ENCODE measurements around the gene CLDN2.
A peak's percentile ranks its signal among the peaks of the same experiment; 100 is the strongest.

The CLDN2 gene

DNA sequence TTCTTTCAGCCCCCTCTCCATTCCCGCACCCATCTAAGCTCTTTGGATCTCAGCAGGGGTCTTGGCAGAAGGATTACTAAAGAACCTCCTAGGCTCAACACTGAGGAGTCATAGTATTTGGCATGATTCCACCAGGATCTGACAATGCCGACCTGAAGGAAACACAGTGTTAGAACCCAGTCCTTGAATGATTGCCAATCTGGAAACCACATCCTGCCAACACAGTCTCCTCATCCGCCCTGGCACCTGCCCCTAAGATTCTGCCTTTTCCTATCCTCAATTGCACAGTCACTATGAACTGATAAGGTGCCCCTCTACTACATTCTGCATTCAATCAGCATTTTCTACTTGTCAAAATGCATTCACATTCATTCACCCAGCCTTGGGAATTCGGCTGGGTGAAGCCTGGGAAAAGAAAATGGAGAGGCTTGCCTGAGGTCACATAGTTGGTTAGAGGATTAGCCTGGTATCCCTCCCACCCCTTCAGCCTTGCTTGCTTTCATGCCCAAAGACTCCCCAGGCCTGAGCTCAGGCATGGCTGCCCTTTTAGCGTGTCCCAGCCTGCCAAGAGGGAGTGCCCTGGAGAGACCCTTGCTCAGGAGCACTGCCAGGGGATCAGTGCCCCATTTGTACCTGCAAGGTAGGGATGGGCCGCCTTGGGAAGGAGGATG is 2.2 kb upstream of the CLDN2 start:
- peak; percentile 39 for DNase-seq (ENCODE audit: low read depth, low spot score)

DNA sequence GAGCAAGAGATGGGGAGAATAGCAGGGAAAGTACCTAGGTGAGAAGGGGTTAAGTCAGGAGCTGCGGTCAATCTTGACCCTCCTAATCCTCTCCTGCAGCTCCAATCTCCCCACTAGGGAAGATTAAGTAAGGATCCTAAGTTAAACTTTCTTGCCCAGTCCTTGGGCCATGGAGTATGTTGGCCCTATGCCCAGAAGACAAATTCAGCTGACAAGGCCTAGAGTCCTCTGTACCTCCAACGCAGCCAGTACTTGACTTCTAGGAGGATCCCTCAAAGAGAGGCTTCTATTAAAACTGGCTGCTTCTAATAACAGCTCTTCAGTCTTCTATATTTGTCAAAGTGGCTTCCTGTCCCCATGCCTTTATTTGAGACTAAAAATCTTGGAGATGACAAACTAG is 1.4 kb downstream of the CLDN2 start:
- no peak for DNase-seq (ENCODE audit: low read depth, low spot score)
- no peak overlapping the region for H3K27ac ChIP-seq

More for the DNA sequence above, 2.2 kb upstream of the CLDN2 start:
- H3K27ac ChIP-seq = no peak overlapping the region

DNA sequence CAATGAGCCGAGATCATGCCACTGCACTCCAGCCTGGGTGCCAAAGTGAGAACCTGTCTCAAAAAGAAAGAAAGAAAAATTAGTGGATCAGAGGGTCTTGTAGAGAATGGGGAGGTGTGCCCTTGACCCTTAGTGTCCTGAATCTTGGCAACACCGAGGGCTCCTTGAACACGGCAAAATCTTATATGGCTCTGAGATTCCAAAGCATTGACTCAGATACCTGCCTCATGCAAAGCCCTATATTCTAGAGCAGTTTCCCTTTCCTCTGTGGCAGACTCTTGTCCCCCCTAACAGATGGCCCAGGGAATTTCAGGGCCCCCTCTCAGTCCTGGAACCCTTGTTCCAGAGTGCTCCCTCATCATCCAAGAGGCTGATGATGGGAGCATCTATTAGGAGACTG is 6.8 kb downstream of the CLDN2 start:
- H3K27ac ChIP-seq = no peak overlapping the region
- DNase-seq (ENCODE audit: low read depth, low spot score) = no peak

DNA sequence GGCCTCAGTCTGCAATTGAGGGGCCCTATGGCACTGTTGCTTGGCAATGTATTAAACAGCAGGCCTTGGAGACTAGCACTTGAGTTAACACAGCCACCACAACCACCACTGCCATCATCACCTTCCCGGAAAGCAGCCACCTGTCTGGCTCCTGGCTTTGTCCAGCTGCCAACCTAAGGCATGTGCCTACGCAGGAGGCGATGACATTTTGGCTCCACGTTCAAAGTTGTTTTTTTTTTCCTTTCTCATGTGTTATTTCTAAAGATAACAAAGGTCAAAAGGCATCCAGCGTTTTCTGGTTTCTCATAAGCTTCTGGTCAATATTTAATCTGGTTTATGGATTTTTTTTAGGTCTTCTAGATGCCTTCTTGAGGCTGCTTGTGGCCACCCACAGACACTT is 7.5 kb downstream of the CLDN2 start:
- DNase-seq (ENCODE audit: low read depth, low spot score) = no peak
- no peak overlapping the region for H3K27ac ChIP-seq

- H3K27ac ChIP-seq = no peak overlapping the region
- no peak for DNase-seq (ENCODE audit: low read depth, low spot score)
These were observed 8.0 kb downstream of the CLDN2 start for GRCh38 chrX:106928227-106928626.

DNA sequence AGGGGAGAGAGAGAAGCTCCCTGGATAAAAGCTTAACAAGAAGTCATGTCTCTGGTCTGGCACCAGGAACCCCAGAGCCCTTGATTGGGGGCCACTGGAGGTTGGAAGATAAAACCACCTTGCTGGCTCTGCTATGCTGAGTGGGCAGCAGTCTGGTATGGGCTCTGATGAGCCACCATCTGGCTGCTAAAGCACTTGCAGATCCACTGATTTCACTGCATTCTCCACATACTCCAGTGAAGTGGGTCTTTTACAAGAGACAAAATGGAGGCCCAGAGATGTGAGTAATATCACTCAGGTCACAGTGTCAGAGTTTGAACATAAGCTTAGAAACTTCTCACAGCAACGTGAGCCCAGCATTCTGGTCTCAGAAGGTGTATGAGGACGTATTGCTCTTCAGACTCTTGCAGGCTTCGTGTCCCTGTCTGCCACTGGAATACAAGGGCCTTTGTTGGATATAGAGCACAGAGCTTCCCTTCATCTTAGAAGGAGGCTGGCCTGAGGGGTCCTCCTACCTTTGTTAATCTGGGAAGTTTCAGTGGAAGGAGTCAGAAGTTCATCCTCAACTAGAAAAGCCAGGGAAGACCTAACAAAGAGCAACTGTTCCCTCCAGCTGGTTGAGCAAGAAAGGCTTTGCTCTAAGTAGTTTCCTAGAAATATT is 11.8 kb downstream of the CLDN2 start:
- DNase-seq (ENCODE audit: low read depth, low spot score) = no peak
- H3K27ac ChIP-seq = no peak overlapping the region

DNA sequence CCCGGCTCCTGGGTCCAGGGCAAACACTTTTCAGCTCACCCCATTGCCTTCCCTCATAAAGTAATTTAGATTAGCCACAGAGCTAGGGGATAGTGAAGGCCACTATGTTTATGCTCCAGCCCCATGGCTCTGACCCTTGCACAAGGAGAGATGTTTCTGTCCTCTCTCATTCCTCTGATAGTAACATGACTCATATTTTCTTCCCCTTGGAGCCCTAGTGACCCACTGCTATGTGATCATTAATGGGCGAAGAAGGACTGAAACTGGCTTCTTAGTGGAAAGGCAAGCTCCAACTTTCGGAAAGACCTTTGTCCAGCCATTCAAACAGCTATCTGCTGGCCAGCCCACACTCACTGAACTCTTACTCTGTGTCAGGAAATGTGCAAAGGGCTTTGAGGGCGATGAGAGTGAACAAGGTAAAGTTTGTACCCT is 12.3 kb downstream of the CLDN2 start:
- no peak for DNase-seq (ENCODE audit: low read depth, low spot score)
- no peak overlapping the region for H3K27ac ChIP-seq

DNA sequence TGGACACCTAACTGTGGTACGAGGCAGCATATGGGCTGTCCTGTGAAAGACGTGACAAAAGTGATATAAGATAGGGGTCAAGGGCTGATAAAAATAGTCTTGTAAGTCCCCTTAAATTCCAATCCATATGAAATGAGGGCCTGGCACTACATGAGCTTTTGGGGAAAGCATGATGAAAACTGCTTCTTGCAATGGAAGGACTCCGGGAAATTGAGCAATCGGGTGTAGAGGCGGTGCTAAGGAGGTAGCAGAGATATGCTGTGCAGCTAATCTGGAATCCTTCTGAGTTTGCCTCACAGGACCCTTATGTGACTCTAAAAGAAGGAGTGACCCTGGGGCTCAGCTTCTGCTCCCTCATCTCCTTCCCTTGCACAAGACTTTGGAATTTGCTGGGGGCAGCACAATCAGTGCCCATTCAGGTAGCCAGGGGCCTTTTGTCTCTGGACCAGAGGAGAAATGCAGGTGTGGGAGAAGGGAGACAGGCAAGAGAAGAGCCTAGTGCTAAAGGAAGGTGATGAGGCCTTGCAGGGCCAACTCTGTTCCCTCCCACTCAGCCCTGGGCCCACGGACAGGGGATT is 12.8 kb downstream of the CLDN2 start:
- no peak for DNase-seq (ENCODE audit: low read depth, low spot score)
- H3K27ac ChIP-seq = no peak overlapping the region

GRCh38 chrX:106933538-106933961 is 13.3 kb downstream of the CLDN2 start:
- DNase-seq (ENCODE audit: low read depth, low spot score) = no peak
- no peak overlapping the region for H3K27ac ChIP-seq

DNA sequence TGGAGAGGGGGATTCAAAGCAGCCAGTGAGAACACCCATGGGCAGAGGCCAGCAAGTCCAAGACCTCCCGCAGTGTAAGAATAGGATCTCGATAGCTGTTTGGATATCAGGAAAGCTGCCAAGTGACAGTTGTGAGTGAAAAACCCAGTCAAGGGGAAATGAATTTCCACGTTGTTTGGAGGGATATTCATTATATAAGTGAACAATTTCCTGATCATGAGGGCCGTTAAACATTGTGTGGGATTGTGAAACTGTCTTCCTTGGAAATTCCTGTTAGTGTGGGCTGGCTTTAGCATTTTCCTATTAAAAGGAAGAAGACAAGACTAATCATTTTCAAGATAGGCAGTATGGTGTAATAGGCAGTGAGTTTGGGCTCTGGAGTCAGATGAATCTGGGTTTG is 15.0 kb downstream of the CLDN2 start:
- DNase-seq (ENCODE audit: low read depth, low spot score) = no peak
- no peak overlapping the region for H3K27ac ChIP-seq

DNA sequence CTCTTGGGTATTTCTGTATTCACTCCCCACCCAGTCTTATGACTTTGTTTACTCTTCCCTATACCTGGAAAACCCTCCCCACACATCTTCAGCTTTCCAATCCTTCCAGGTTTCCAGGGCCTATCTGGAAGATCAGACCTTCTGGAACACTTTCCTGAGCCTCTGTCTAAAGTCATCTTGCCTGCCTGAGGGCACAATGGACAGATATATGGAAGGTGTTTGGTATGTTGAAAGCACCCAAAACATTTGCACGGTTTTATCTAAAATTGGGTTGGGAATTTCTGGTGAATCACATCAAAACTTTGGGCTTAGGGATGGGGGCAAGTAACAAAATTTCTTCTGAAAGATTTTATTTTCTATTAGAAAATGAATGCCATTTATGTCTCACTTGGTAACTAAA is 16.0 kb downstream of the CLDN2 start:
- H3K27ac ChIP-seq = no peak overlapping the region
- no peak for DNase-seq (ENCODE audit: low read depth, low spot score)

DNA sequence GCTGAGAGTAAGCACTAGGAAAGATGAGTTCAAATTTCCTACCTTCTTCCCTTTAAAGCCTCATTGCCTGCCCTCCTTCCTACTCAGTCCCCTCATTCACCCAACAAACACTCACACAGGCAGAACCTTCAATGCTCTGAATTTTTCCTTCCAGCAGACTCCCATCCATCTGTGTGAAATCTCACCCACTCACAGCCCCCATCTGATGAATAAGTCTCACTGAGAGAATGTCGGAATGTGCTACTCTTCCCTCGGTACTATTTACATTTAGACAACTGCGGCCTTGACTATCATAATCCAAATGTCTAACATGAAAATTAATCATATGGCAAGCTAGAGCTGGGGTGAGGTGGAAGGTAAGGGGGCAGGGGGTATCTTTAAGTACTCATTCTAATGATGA is 19.4 kb downstream of the CLDN2 start:
- DNase-seq (ENCODE audit: low read depth, low spot score) = no peak
- H3K27ac ChIP-seq = no peak overlapping the region

- no peak for DNase-seq (ENCODE audit: low read depth, low spot score)
- H3K27ac ChIP-seq = no peak overlapping the region
These were observed 19.9 kb downstream of the CLDN2 start for GRCh38 chrX:106940068-106940467.

DNA sequence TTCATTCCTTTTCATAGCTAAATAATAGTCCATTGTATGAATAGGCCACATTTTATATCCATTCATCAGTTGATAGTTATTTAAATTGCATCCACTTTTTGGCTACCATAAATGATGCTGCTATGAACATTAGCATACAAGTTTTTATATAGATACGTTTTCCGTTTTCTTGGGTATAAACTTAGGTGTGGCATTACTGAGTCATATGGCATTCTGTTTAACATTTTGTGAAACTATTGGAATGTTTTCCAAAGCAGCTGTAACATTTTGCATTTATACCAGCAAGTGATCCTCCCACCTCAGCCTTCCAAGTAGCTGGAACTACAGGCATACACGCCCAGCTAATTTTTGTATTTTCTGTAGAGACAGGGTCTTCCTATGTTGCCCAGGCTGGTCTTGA is 26.3 kb downstream of the CLDN2 start:
- DNase-seq (ENCODE audit: low read depth, low spot score) = no peak
- no peak overlapping the region for H3K27ac ChIP-seq

DNA sequence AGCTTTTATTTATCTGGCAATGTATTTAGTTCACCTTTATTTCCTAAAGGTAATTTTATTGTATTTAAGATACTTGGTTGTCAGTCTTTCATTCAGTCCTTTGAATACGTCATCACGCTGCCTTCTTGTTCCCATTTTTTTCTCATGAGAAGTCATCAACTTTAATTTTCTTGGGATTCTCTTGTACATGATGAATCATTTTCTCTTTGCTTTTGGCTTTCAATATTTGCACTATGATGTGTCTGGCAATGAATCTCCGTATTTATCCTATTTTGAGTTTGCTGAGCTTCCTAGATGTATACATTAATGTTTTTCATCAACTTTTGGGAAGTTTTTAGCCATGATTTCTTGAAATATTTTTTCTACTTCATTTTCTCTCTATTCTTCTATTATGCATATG is 28.4 kb downstream of the CLDN2 start:
- H3K27ac ChIP-seq = no peak overlapping the region
- DNase-seq (ENCODE audit: low read depth, low spot score) = peak; percentile 2

- DNase-seq (ENCODE audit: low read depth, low spot score) = no peak
- H3K27ac ChIP-seq = no peak overlapping the region
These were observed 29.2 kb downstream of the CLDN2 start for GRCh38 chrX:106949366-106949765.

DNA sequence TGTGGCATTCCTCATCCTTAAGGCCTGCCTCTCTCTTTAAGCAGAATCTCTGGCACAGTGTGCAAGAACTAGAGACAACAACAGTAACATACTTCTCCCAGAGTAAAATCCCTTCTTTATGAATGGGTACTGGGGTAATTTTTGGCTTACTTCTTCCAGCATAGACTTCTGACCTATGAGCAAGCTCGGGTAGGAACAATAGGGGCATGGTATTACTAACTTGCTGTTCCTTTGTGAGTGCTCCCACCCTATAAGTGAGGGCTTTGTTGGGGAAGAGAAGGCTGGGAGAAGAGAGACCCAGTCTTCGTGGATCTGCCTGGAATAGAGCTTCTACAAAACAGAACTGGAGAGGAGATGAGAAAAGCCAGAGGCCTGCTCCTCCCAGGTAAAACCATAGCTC is 30.2 kb downstream of the CLDN2 start:
- no peak overlapping the region for H3K27ac ChIP-seq
- DNase-seq (ENCODE audit: low read depth, low spot score) = no peak

DNA sequence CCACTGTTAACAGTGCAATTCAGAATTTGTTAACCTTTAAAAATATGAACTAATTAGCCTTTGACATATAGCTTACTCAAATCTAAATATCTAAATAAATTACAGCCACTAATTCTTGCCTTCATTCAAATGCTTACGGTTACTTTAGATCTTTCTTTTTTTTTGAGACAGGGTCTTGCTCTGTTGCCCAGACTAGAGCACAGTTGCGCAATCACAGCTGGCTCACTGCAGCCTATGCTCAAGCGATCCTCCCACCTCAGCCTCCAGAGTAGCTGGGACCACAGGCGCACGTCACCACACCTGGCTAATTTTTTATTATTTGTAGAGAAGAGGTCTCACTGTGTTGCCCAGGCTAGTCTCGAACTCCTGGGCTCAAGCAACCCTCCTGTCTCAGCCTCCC is 31.0 kb downstream of the CLDN2 start:
- no peak for DNase-seq (ENCODE audit: low read depth, low spot score)

GRCh38 chrX:106952089-106952488 is 31.9 kb downstream of the CLDN2 start:
- DNase-seq (ENCODE audit: low read depth, low spot score) = no peak
- no peak overlapping the region for H3K27ac ChIP-seq

More for the DNA sequence above, 31.0 kb downstream of the CLDN2 start:
- H3K27ac ChIP-seq = no peak overlapping the region

DNA sequence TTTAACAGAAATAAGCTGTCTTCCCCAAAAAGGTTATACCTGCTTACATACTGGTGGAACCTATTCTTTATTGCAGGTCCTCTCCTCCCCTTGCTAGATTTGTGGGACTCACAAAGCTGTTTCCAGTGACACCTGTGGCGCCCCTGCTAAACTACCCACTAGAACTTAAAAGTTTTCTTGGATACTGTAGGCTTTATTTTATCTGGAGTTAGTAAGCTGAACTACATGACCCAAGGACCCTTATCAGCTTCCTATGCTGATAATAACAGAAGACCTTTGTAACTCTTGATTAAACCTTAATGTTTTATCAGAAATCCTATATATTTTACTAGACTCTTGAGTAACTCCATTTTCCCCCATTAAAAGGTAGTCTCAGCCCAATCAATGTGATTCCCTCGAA is 32.3 kb downstream of the CLDN2 start:
- no peak overlapping the region for H3K27ac ChIP-seq
- no peak for DNase-seq (ENCODE audit: low read depth, low spot score)

- no peak for DNase-seq (ENCODE audit: low read depth, low spot score)
- no peak overlapping the region for H3K27ac ChIP-seq
These were observed 32.8 kb downstream of the CLDN2 start for GRCh38 chrX:106952988-106953387.

- no peak for DNase-seq (ENCODE audit: low read depth, low spot score)
- no peak overlapping the region for H3K27ac ChIP-seq
These were observed 33.8 kb downstream of the CLDN2 start for GRCh38 chrX:106954041-106954440.

Data from epithelial cell of prostate (primary cell).